CD14-positive monocyte (primary cell): Measurements from ENCODE around the gene CD200. TPM values are rescaled to one million over a fixed set of nuclear protein-coding genes. Genes with fewer than 3 reads are reported as not detected.
"Not testable (repeated sequence)": the region's sequence is repeated elsewhere in the genome, so short reads cannot be mapped to it uniquely, and the experiment has no call there.

ENCODE experiments used
- DNase-seq, 3 donors: peaks; one replicate each; pipeline ENCODE4 v3.0.0-alpha.2; 2011 to 2022
- H2AFZ ChIP-seq: 2 replicates; pipeline ENCODE4 v1.6.0; 2012; ENCODE audit warnings: mild to moderate bottlenecking, low read depth, low read length, inconsistent platforms; ENCODE audit not compliant: insufficient read depth, poor library complexity, severe bottlenecking
- H3K27ac ChIP-seq, 2 donors: 1 replicate in 1 of 2; 2 replicates in 1 of 2; pipeline ENCODE4 v1.5.1; 2012 to 2013; ENCODE audit warnings: low read length in 2 of 2, control low read depth in 1 of 2, inconsistent platforms in 1 of 2, low read depth in 1 of 2, mild to moderate bottlenecking in 1 of 2
- H3K27me3 ChIP-seq, 2 donors: one replicate each; pipeline versions ENCODE4 v1.6.0 to v1.6.1; 2011 to 2013; ENCODE audit warnings: low read length in 2 of 2; ENCODE audit not compliant: control insufficient read depth in 2 of 2, insufficient read depth in 2 of 2
- H3K36me3 ChIP-seq, 2 donors: replicated peaks in 1 of 2; 1 replicate in 1 of 2; 2 replicates in 1 of 2; pipeline versions ENCODE4 v1.5.1 to v1.6.1; 2012 to 2013; ENCODE audit warnings: low read length in 2 of 2, control low read depth in 1 of 2, inconsistent platforms in 1 of 2, mild to moderate bottlenecking in 1 of 2; ENCODE audit not compliant: insufficient read depth in 2 of 2, control insufficient read depth in 1 of 2
- H3K4me1 ChIP-seq, 2 donors: 1 replicate in 1 of 2; 2 replicates in 1 of 2; pipeline versions ENCODE4 v1.5.1 to v1.6.1; 2012 to 2013; ENCODE audit warnings: low read length in 2 of 2, control low read depth in 1 of 2, inconsistent platforms in 1 of 2, mild to moderate bottlenecking in 1 of 2, moderate library complexity in 1 of 2; ENCODE audit not compliant: insufficient read depth in 2 of 2, control insufficient read depth in 1 of 2
- H3K4me2 ChIP-seq: replicated peaks from 2 replicates; pipeline ENCODE3; 2012; ENCODE audit warnings: low read length, moderate library complexity, mild to moderate bottlenecking; ENCODE audit not compliant: poor library complexity, severe bottlenecking; ENCODE audit errors: extremely low read depth
- H3K4me3 ChIP-seq, 3 experiments: fragments of 200-600 bp in 1 of 3; sonication (generic) in 1 of 3; replicated peaks in 1 of 3; 1 replicate in 2 of 3; 2 replicates in 1 of 3; pipeline ENCODE4 v1.5.1; 2011 to 2013; ENCODE audit warnings: low read length in 3 of 3, mild to moderate bottlenecking in 3 of 3, control low read depth in 2 of 3, low read depth in 2 of 3, inconsistent platforms in 1 of 3, moderate library complexity in 1 of 3
- H3K79me2 ChIP-seq: 2 replicates; pipeline ENCODE4 v1.6.0; 2012; ENCODE audit warnings: mild to moderate bottlenecking, control low read depth, inconsistent platforms, low read length, moderate library complexity; ENCODE audit not compliant: insufficient read depth
- H3K9ac ChIP-seq: 2 replicates; pipeline ENCODE4 v1.6.0; 2017; ENCODE audit warnings: low read length, mild to moderate bottlenecking; ENCODE audit not compliant: insufficient read depth, poor library complexity, severe bottlenecking
- H3K9me3 ChIP-seq, 2 donors: replicated peaks in 1 of 2; 1 replicate in 1 of 2; 2 replicates in 1 of 2; pipeline versions ENCODE4 v1.5.1 to v1.6.1; 2012 to 2013; ENCODE audit warnings: low read length in 2 of 2, control low read depth in 1 of 2; ENCODE audit not compliant: control insufficient read depth in 1 of 2, insufficient read depth in 1 of 2
- H4K20me1 ChIP-seq: 2 replicates; pipeline ENCODE4 v1.6.0; 2012; ENCODE audit warnings: mild to moderate bottlenecking, low read length, control low read depth, moderate library complexity; ENCODE audit not compliant: insufficient read depth
- H3K27ac Mint-ChIP-seq, 7 donors: one replicate each; pipeline ENCODE4 v1.8.0; 2020; ENCODE audit warnings: mild to moderate bottlenecking in 7 of 7, mixed read lengths in 7 of 7, moderate library complexity in 6 of 7, inconsistent platforms in 2 of 7
- H3K27me3 Mint-ChIP-seq, 3 donors: one replicate each; pipeline ENCODE4 v1.8.0; 2021 to 2022; ENCODE audit warnings: low read depth in 3 of 3, mild to moderate bottlenecking in 3 of 3, mixed read lengths in 3 of 3, moderate library complexity in 3 of 3, inconsistent platforms in 1 of 3
- H3K36me3 Mint-ChIP-seq, 2 donors: one replicate each; pipeline ENCODE4 v1.8.0; 2020; ENCODE audit warnings: mixed read lengths in 2 of 2, inconsistent platforms in 1 of 2, mild to moderate bottlenecking in 1 of 2
- H3K4me1 Mint-ChIP-seq: one replicate; pipeline ENCODE4 v1.8.0; 2020; ENCODE audit warnings: mild to moderate bottlenecking, mixed read lengths
- H3K4me3 Mint-ChIP-seq, 2 donors: one replicate each; pipeline ENCODE4 v1.8.0; 2020; ENCODE audit warnings: mild to moderate bottlenecking in 2 of 2, mixed read lengths in 2 of 2, moderate library complexity in 1 of 2
- H3K9me3 Mint-ChIP-seq, 7 donors: one replicate each; pipeline ENCODE4 v1.8.0; 2020 to 2022; ENCODE audit warnings: mixed read lengths in 7 of 7, mild to moderate bottlenecking in 6 of 7, moderate library complexity in 6 of 7, inconsistent platforms in 2 of 7
- WGBS: methylation state at CpG from one replicate; pipeline ENCODE4 v1.1.5; 2013; ENCODE audit warnings: missing lambda C conversion rate; ENCODE audit not compliant: insufficient coverage; 5-methylcytosine and 5-hydroxymethylcytosine counted together
- intact Hi-C, 2 donors: fragments of 100-400 bp; cut with micrococcal nuclease; formaldehyde crosslinking; loops; one replicate each; pipeline versions ENCODE4 v1.15.0 to v1.15.1; 2023
- polyA plus RNA-seq, 3 donors: library from polyadenylated mRNA; depleted of rRNA in 1 of 3; unstranded in 2 of 3; stranded (reverse) in 1 of 3; fragments of 300-500 nt in 2 of 3; fragments of >200 nt in 1 of 3; fragmentation: Illumina TruSeq in 2 of 3; gene quantifications; 1 replicate in 2 of 3; 2 replicates in 1 of 3; pipeline ENCODE4 v1.2.3, GENCODE V29; 2012 to 2021
- TF ChIP-seq, protein P1 (sequence below): fragments of 200-600 bp; IDR thresholded peaks from one replicate; pipeline ENCODE4 v1.8.0; 2022; ENCODE audit warnings: antibody characterized with exemption, mild to moderate bottlenecking

CD200 gene
- polyA plus RNA-seq, 3 donors, result 0.12 to 0.13 TPM; not detected in 1

DNA sequence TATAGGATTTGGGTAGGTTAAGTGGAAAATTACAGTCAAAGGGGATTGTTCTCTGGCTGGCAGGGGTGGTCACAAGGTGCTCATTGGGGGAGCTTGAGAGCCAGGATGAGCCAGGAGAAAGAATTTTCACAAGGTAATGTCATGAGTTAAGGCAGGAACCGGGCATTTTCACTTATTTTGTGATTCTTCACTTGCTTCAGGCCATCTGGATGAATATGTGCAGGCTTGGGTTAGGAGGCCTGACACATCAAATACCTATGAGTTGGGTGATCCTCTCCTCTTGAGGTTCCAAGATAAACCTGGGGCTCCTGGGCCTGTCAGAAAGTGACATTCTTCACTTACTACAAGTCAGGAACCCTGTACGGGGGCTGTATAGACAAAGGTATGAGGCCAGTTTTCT is 68.7 kb downstream of the CD200 start:
- peaks cover 0 to 2% (median 0%) of the 10 kb centered on the region in 7 donors for H3K9me3 Mint-ChIP-seq
- Histone ChIP-seq H3K4me1 (no peaks in the 10 kb centered on the region), H3K27me3 (no peaks in the 10 kb centered on the region), H2AFZ (no peak overlapping the region), H4K20me1 (no peaks in the 10 kb centered on the region), H3K27ac (no peak overlapping the region), H3K36me3 (no peaks in the 10 kb centered on the region), H3K79me2 (no peaks in the 10 kb centered on the region), H3K4me3 (no peak overlapping the region), H3K9me3 (no peaks in the 10 kb centered on the region), H3K9ac (no peak overlapping the region), H3K4me2 (no peak overlapping the region)
- TF ChIP-seq, protein P1, sequence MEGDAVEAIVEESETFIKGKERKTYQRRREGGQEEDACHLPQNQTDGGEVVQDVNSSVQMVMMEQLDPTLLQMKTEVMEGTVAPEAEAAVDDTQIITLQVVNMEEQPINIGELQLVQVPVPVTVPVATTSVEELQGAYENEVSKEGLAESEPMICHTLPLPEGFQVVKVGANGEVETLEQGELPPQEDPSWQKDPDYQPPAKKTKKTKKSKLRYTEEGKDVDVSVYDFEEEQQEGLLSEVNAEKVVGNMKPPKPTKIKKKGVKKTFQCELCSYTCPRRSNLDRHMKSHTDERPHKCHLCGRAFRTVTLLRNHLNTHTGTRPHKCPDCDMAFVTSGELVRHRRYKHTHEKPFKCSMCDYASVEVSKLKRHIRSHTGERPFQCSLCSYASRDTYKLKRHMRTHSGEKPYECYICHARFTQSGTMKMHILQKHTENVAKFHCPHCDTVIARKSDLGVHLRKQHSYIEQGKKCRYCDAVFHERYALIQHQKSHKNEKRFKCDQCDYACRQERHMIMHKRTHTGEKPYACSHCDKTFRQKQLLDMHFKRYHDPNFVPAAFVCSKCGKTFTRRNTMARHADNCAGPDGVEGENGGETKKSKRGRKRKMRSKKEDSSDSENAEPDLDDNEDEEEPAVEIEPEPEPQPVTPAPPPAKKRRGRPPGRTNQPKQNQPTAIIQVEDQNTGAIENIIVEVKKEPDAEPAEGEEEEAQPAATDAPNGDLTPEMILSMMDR, result no peak
- no peaks in the 10 kb centered on the region for H3K27me3 Mint-ChIP-seq
- DNase-seq, result no peak
- no peak overlapping the region for H3K4me3 Mint-ChIP-seq
- peaks cover 8% of the 10 kb centered on the region for H3K4me1 Mint-ChIP-seq
- no peak overlapping the region for H3K27ac Mint-ChIP-seq
- 75% methylated on average over 1 of the region's 2 CpGs for WGBS
- H3K36me3 Mint-ChIP-seq, result no peaks in the 10 kb centered on the region
- intact Hi-C loops, result no loop called here

- Histone ChIP-seq H3K27ac (no peak overlapping the region), H3K4me1 (no peaks in the 10 kb centered on the region), H4K20me1 (no peaks in the 10 kb centered on the region), H3K9me3 (no peaks in the 10 kb centered on the region), H3K36me3 (no peaks in the 10 kb centered on the region), H3K27me3 (no peaks in the 10 kb centered on the region), H2AFZ (no peak overlapping the region), H3K4me2 (no peak overlapping the region), H3K9ac (no peak overlapping the region), H3K79me2 (no peaks in the 10 kb centered on the region), H3K4me3 (no peak overlapping the region)
- intact Hi-C loops, result no loop called here
- DNase-seq, result no peak
- WGBS, result no CpG with 5 or more reads among the region's 2 CpGs
- Mint-ChIP-seq H3K4me1 (peaks cover 2% of the 10 kb centered on the region), H3K9me3 (no peaks in the 10 kb centered on the region), H3K27me3 (no peaks in the 10 kb centered on the region), H3K36me3 (no peaks in the 10 kb centered on the region), H3K27ac (no peak overlapping the region), H3K4me3 (no peak overlapping the region)
- TF ChIP-seq, protein P1, result no peak
Observed at GRCh38 chr3:112403103-112403502, 70.1 kb downstream of the CD200 start.

DNA sequence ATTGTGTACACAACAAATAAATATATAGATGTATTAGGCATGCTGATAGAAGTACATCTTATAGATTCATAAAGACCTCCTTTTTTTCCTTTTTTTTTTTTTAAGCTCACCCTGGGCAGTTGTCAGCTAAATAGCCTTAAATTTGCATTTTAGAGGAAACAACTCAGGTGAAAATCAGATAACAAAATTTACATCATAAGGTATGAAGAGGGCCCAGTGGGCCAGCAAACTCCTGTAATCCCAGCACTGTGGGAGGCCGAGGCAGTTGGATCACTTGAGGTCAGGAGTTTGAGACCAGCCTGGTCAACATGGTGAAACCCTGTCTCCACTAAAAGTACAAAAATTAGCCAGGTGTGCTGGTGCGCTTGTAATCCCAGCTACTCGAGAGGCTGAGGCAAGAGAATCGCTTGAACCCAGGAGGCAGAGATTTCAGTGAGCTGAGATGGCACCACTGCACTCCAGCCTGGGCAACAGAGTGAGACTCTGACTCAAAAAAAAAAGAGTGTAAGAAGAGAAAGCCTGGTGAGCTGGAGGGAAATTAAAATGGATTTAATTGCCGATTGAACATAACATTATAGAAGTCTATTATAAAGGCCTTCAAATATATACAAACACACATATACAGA is 72.1 kb downstream of the CD200 start:
- H3K27me3 ChIP-seq, result not testable (repeated sequence)
- 91% methylated on average over 3 of the region's 5 CpGs for WGBS

More for the DNA sequence above, 72.1 kb downstream of the CD200 start:
- H3K4me1 ChIP-seq, H3K27me3 Mint-ChIP-seq, H3K36me3 Mint-ChIP-seq, DNase-seq, H3K79me2 ChIP-seq, H3K4me3 Mint-ChIP-seq, H3K4me2 ChIP-seq, H3K9ac ChIP-seq, H3K36me3 ChIP-seq, intact Hi-C loops, H3K4me1 Mint-ChIP-seq, H3K9me3 ChIP-seq, H3K27ac ChIP-seq, H3K9me3 Mint-ChIP-seq, H2AFZ ChIP-seq, H3K4me3 ChIP-seq, H4K20me1 ChIP-seq: not testable (repeated sequence)
- peak overlapping the region in 2 of 7 donors; percentile 41 to 73 for H3K27ac Mint-ChIP-seq
